Activated CD4-positive, alpha-beta T cell treated with anti-CD3 and anti-CD28 coated beads, Interleukin-2, amount 50 U/mL, for 1 hour (primary cell): ENCODE data around the gene USF2.
"Not testable (repeated sequence)": the region's sequence is repeated elsewhere in the genome, so short reads cannot be mapped to it uniquely, and the experiment has no call there.

Experiments
- DNase-seq: peaks from one replicate; pipeline ENCODE4 v3.0.0-alpha.2; 2020

USF2 gene

GRCh38 chr19:35286101-35286500 lies 17.3 kb downstream of the USF2 start:
- DNase-seq = not testable (repeated sequence)

GRCh38 chr19:35287713-35288112 lies 19.0 kb downstream of the USF2 start:
- DNase-seq = no peak

GRCh38 chr19:35288331-35288730 lies 19.6 kb downstream of the USF2 start:
- DNase-seq = no peak

GRCh38 chr19:35288906-35289305 lies 20.1 kb downstream of the USF2 start:
- DNase-seq = no peak

GRCh38 chr19:35290381-35291127 lies 21.8 kb downstream of the USF2 start:
- no peak for DNase-seq

GRCh38 chr19:35291259-35291658 lies 22.5 kb downstream of the USF2 start:
- no peak for DNase-seq

GRCh38 chr19:35291916-35292315 lies 23.2 kb downstream of the USF2 start, which contains the start of gene MAG:
MAG (plus strand) TSS chr19:35292161; CDS start chr19:35295409, 3,248 bp downstream.
- no peak for DNase-seq

- DNase-seq = no peak
Measured at GRCh38 chr19:35292421-35293362, 23.9 kb downstream of the USF2 start.

GRCh38 chr19:35293363-35293739 lies 24.6 kb downstream of the USF2 start:
- DNase-seq = no peak

GRCh38 chr19:35293808-35294207 lies 25.0 kb downstream of the USF2 start:
- DNase-seq = no peak

- no peak for DNase-seq
Measured at GRCh38 chr19:35294328-35294727, 25.6 kb downstream of the USF2 start.

GRCh38 chr19:35294859-35295791 lies 26.4 kb downstream of the USF2 start:
- DNase-seq = no peak

GRCh38 chr19:35295792-35296462 lies 27.2 kb downstream of the USF2 start:
- peak; percentile 32 for DNase-seq

- DNase-seq = no peak
Measured at GRCh38 chr19:35296644-35297514, 28.1 kb downstream of the USF2 start.

- DNase-seq = no peak
Measured at GRCh38 chr19:35297515-35297848, 28.7 kb downstream of the USF2 start.

GRCh38 chr19:35297922-35298321 lies 29.2 kb downstream of the USF2 start:
- no peak for DNase-seq

GRCh38 chr19:35298561-35298972 lies 29.8 kb downstream of the USF2 start:
- no peak for DNase-seq

- no peak for DNase-seq
Measured at GRCh38 chr19:35299523-35300338, 31.0 kb downstream of the USF2 start.

- DNase-seq = no peak
Measured at GRCh38 chr19:35300339-35300649, 31.5 kb downstream of the USF2 start.

GRCh38 chr19:35301961-35302360 lies 33.2 kb downstream of the USF2 start:
- DNase-seq = no peak

GRCh38 chr19:35302446-35302845 lies 33.7 kb downstream of the USF2 start:
- no peak for DNase-seq
